Right forelimb (tissue), 1 donor: ENCODE results near the gene MMP17.

ENCODE experiments used
- DNase-seq: peaks from one replicate; pipeline ENCODE4 v3.0.0-alpha.2; 2018

The MMP17 gene

GRCh38 chr12:131830914-131831571 is 2.9 kb downstream of the MMP17 start:
- DNase-seq: no peak

- peak; percentile 74 for DNase-seq
Measured at GRCh38 chr12:131831635-131832041, 3.4 kb downstream of the MMP17 start.

GRCh38 chr12:131832321-131833231 is 4.4 kb downstream of the MMP17 start:
- no peak for DNase-seq

- no peak for DNase-seq
Measured at GRCh38 chr12:131833288-131833895, 5.2 kb downstream of the MMP17 start.

DNA sequence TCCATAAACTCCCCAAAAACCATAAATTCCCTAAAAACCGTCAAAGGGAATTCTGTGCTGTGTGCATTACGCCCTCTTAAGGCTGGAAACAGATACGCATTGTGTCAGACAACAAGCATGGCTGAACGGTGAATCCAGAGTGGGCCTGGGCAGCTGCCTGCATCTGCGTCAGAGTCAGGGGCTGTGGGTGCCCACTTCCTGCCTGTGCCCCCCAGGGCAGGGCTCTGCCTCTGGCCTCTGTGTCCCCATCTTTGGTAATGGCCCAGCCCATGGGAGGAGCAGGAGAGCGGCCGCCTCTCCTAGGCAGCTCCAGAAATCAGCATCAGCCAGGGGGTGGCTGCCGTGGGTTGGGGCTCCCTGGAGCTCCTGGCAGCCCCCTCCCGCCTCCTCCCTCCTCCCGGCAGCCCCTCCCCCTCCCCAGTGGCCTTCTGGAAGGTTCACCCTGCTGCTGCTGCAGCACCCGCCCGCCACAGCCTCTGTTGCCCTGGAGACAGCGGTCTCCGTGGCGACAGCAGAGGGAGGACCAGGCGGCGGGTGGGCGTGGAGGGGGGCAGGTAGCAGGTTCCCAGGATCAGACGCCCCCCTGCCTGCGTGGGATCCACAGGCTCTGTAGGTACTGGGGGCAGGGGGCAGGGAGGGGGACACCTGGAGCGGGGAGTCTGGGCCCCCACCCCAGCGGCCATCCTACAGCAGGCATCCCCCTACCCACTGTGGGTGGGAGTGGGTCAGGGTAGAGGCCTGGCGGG is 5.9 kb downstream of the MMP17 start:
- no peak for DNase-seq

- no peak for DNase-seq
Measured at GRCh38 chr12:131834798-131835615, 6.8 kb downstream of the MMP17 start.

DNA sequence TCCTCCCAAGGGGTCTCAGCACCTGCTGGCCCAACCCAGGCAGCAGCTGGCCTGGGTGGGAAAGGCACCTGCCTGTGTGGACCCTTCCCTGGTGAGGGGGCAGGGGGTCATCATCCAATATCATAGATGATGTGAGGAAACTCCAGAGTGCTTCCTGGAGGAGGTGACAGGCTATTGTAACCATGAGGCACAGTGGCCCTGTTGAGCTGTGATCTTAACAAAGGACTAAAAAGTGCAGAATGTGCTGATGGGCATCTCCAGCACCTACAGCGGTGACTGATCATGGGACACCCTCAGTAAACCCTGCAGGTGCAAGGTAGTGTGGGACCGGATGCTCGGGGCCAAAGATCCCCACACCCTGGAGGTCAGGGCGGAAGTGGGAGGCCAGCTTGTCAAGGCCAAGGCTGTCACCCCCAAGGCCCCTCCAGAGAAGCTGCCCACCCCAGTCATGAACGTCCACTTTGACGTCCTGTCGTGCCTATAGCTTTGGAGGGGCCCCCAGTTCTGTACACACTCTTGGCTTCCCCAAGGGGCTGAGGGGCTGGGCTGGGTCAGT is 7.5 kb downstream of the MMP17 start:
- DNase-seq: no peak

GRCh38 chr12:131836193-131836592 is 8.0 kb downstream of the MMP17 start:
- no peak for DNase-seq

DNA sequence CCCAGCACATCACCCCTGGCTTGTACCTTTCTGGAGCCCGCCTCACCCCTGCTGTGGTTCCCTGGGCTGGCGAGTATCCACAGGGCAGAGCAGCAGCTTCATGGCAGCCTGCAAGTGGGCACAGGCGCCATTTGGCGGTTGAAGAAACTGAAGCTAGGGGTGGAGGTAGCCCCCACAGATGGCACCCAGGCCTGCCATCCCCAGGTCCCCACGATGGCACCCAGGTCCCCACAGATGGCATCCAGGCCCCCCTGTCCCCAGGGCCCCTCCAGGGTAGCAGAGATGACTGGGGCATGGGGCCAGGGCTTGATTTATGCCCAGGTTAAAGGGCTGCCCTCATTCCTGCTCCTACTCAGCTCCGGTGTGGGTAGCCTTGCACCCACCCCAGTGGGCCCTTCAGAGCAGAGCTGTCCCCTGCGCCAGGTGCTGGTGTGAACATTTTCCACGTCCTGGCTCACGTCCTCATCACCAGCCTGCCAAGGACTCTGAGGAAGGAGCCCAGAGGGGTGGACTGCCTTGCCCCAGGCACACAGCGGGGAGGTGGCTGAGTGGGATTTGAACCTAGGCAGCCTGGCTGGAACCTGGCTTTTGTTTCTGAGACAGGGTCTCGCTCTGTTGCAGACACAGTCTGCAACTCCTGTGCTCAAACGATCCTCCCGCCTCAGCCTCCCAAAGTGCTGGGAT is 8.7 kb downstream of the MMP17 start:
- DNase-seq: no peak

- no peak for DNase-seq
Measured at GRCh38 chr12:131840643-131841416, 12.6 kb downstream of the MMP17 start.

DNA sequence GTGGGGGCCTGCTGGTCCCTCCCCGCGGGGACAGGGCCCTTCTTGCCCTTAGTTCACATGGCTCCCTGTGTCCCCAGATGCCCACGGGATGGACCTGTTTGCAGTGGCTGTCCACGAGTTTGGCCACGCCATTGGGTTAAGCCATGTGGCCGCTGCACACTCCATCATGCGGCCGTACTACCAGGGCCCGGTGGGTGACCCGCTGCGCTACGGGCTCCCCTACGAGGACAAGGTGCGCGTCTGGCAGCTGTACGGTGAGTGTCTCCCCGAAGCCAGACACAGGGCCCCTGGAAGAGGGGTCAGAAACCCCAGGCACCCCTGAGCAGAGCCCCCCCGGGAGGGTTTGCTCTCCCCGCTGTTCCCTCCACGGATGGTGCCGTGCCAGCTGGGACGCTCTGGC is 13.4 kb downstream of the MMP17 start:
- no peak for DNase-seq

DNA sequence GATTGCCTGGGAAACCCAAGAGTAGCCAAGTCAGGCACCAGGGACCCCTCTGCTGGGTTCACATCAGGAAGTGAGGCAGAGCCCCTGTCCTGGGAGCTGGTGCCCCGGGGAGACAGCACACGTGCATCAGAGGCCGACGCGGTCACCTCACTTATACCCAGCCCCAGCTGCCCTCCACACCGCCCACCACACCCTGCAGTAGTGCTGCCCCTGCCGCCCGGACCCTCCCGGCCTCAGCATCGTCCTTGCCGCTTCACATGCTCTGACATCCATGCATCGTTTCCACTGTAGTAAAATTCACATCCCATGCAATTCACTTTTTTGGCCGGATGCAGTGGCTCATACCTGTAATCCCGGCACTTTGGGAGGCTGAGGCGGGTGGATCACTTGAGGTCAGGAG is 14.0 kb downstream of the MMP17 start:
- DNase-seq: no peak

- no peak for DNase-seq
Measured at GRCh38 chr12:131843527-131843926, 15.3 kb downstream of the MMP17 start.

- DNase-seq: no peak
Measured at GRCh38 chr12:131844140-131844539, 15.9 kb downstream of the MMP17 start.

DNA sequence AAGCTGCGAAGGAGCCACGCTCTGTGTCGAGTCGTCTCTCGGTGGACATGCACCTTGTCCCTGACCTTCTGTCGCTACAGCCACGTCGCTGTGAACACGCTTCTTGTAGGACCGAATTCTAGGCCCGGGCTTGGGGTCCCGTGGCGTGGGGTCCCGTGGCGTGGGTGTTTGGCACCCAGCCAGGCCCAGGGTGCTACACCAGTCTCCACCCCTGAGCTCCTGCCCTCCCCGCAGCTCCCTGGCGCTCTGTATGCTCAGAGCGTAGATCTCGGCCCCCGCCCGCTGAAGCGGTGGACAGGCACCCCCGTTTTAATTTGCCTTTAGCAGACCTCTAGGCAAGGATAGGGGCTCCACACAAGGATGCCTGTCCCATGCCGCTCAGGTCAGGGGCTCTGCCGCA is 16.5 kb downstream of the MMP17 start:
- no peak for DNase-seq

- DNase-seq: no peak
Measured at GRCh38 chr12:131845121-131845520, 16.9 kb downstream of the MMP17 start.

GRCh38 chr12:131847456-131847855 is 19.3 kb downstream of the MMP17 start:
- no peak for DNase-seq

- DNase-seq: no peak
Measured at GRCh38 chr12:131848753-131849152, 20.6 kb downstream of the MMP17 start.

DNA sequence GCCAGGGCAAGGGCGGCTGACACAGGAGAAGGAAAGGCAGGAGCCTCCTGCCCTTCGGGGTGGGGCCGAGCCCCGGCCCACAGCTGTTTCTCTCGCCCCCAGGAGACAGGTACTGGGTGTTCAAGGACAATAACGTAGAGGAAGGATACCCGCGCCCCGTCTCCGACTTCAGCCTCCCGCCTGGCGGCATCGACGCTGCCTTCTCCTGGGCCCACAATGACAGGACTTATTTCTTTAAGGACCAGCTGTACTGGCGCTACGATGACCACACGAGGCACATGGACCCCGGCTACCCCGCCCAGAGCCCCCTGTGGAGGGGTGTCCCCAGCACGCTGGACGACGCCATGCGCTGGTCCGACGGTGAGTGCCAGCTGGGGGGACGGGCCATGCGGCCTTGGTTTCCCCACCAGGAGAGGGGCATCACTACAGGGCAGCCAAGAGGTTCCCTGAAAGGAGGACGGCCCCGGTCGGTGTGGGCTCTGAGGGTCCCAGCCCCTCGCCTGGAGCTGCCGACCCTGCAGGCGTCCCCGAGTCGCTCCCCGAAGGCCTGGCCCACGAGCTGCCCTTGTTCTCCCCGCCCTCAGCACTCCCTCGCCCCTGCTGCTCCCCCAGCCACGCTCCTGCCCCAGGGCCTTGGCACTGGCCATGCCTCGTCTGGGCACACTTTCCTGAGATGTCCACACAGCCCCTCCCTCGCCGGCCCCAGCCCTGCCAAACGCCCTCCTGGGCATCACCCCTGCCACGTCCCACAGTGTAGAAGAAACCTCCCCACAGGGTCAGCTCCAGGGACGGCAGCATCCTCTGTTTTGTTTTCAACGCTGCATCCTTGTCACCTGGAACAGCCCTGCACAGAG is 21.7 kb downstream of the MMP17 start:
- no peak for DNase-seq
